Gastroesophageal sphincter (tissue), 4 donors: ENCODE results near the gene SLC2A1. TPM values are rescaled to one million over a fixed set of nuclear protein-coding genes. Genes with fewer than 3 reads are reported as not detected.

Experiments
- ATAC-seq: fragments of 150-250 bp; one replicate; pipeline ENCODE4 v1.9.1; 2016; ENCODE audit warnings: mild to moderate bottlenecking, moderate library complexity
- H3K27ac ChIP-seq, 4 donors: fragments of 200-600 bp; sonication (generic) in 3 of 4; 1 replicate in 3 of 4; 2 replicates in 1 of 4; pipeline ENCODE4 v1.5.1; 2016 to 2019
- H3K27me3 ChIP-seq: fragments of 200-600 bp; sonication (generic); one replicate; pipeline ENCODE4 v1.5.1; 2019
- H3K36me3 ChIP-seq, 2 donors: fragments of 200-600 bp; sonication (generic); one replicate each; pipeline ENCODE4 v1.5.1; 2019; ENCODE audit warnings: control low read depth in 1 of 2
- H3K4me1 ChIP-seq, 3 donors: fragments of 200-600 bp; sonication (generic); 1 replicate in 2 of 3; 2 replicates in 1 of 3; pipeline ENCODE4 v1.5.1; 2016 to 2019; ENCODE audit warnings: control low read depth in 2 of 3
- H3K4me3 ChIP-seq, 2 donors: fragments of 200-600 bp; sonication (generic); one replicate each; pipeline ENCODE4 v1.5.1; 2019; ENCODE audit warnings: mild to moderate bottlenecking in 1 of 2, moderate library complexity in 1 of 2
- H3K9me3 ChIP-seq, 3 donors: fragments of 200-600 bp; sonication (generic); one replicate each; pipeline ENCODE4 v1.5.1; 2017 to 2019; ENCODE audit warnings: control low read depth in 2 of 3
- EP300 ChIP-seq: sonication (generic); formaldehyde crosslinking; IDR thresholded peaks from one replicate; pipeline ENCODE4 v1.6.1; 2017; ENCODE audit warnings: antibody characterized with exemption, mild to moderate bottlenecking
- POLR2A ChIP-seq, 2 donors: fragments of 450-650 bp; IDR thresholded peaks; one replicate each; pipeline ENCODE4 v1.6.1; 2017; ENCODE audit warnings: antibody characterized with exemption in 2 of 2, mild to moderate bottlenecking in 2 of 2, moderate library complexity in 1 of 2
- POLR2AphosphoS5 ChIP-seq: sonication (generic); formaldehyde crosslinking; IDR thresholded peaks from one replicate; pipeline ENCODE4 v1.6.1; 2017; ENCODE audit warnings: antibody characterized with exemption
- WGBS, 2 donors: methylation state at CpG; one replicate each; pipeline ENCODE4 v1.1.5; 2018; ENCODE audit warnings: low coverage in 1 of 2; 5-methylcytosine and 5-hydroxymethylcytosine counted together
- total RNA-seq, 4 donors: library from RNA; depleted of rRNA; stranded (reverse); fragments of >200 nt; gene quantifications; one replicate each; pipeline ENCODE4 v1.1.0, GENCODE V29; 2016
- TF ChIP-seq, protein P1 (sequence below), 4 experiments: fragments of 200-600 bp in 2 of 4; fragments of 450-650 bp in 2 of 4; sonication (generic) in 1 of 4; IDR thresholded peaks; one replicate each; pipeline ENCODE4 v1.5.1; 2017 to 2019; ENCODE audit warnings: antibody characterized with exemption in 4 of 4, mild to moderate bottlenecking in 2 of 4, moderate library complexity in 2 of 4

SLC2A1 gene
- total RNA-seq, 4 donors from 2014 or later: 23.5 to 106 (median 45.9) TPM

DNA sequence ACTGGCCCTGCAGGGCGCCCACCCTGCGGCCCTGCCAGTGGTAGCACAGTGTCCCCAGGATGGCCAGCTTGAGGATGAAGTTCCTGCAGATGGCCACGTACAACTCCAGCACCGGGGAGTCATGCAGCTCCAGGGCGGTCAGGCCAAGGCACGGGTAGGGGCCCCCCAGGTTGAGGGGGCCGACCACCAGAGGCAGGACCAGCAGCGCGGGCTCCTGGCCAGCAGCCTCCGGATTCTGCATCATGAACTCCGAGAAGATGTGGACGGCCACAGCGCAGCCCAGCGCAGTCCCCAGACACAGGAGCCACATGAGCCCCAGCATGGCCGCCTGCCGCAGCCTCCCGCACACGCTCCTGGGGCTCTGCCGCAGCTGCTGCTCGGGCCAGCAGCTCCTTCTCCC lies 71.3 kb downstream of the SLC2A1 start:
- H3K27me3 ChIP-seq: peaks cover 12% of the 10 kb centered on the region
- no peaks in the 10 kb centered on the region for H3K36me3 ChIP-seq
- no peak for ATAC-seq
- no CpG with 5 or more reads among the region's 20 CpGs for WGBS, 2 donors
- H3K4me1 ChIP-seq: no peaks in the 10 kb centered on the region
- no peak overlapping the region for H3K27ac ChIP-seq
- H3K9me3 ChIP-seq: no peaks in the 10 kb centered on the region
- no peak overlapping the region for H3K4me3 ChIP-seq
- TF ChIP-seq POLR2A (IDR thresholded peaks at IDR 0.05): no peak
- TF ChIP-seq POLR2AphosphoS5: no peak
- no peak for TF ChIP-seq EP300
- TF ChIP-seq, protein P1, sequence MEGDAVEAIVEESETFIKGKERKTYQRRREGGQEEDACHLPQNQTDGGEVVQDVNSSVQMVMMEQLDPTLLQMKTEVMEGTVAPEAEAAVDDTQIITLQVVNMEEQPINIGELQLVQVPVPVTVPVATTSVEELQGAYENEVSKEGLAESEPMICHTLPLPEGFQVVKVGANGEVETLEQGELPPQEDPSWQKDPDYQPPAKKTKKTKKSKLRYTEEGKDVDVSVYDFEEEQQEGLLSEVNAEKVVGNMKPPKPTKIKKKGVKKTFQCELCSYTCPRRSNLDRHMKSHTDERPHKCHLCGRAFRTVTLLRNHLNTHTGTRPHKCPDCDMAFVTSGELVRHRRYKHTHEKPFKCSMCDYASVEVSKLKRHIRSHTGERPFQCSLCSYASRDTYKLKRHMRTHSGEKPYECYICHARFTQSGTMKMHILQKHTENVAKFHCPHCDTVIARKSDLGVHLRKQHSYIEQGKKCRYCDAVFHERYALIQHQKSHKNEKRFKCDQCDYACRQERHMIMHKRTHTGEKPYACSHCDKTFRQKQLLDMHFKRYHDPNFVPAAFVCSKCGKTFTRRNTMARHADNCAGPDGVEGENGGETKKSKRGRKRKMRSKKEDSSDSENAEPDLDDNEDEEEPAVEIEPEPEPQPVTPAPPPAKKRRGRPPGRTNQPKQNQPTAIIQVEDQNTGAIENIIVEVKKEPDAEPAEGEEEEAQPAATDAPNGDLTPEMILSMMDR (IDR thresholded peaks at IDR 0.05): no peak

DNA sequence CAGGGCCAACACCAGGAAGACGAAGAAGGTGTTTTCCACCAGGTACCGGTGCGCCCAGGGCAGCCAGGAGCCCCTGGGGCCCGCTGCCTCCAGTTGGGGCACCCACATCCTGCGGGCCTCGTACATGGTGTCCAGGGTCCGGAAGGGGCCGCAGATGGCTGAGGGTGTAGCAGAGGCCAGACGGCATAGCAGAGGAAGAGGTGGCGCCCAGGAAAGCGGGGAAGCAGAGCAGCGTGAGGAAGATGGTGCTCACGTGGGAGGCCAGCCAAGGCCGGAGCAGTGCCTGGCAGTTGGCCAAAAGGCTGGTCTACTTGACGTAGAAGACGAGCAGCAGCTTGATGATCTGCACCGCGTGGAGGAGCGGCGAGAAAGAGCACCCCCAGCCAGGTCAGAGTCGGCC lies 71.9 kb downstream of the SLC2A1 start:
- no peaks in the 10 kb centered on the region for H3K4me1 ChIP-seq
- ATAC-seq: no peak
- H3K4me3 ChIP-seq: no peak overlapping the region
- peaks cover 12% of the 10 kb centered on the region for H3K27me3 ChIP-seq
- no peaks in the 10 kb centered on the region for H3K36me3 ChIP-seq
- no peak overlapping the region for H3K27ac ChIP-seq
- no peak for TF ChIP-seq POLR2AphosphoS5
- no peak for TF ChIP-seq POLR2A (IDR thresholded peaks at IDR 0.05)
- TF ChIP-seq, protein P1 (IDR thresholded peaks at IDR 0.05): no peak
- TF ChIP-seq EP300: no peak
- WGBS, 2 donors: 52 to 68% methylated on average over 10 to 14 of the region's 21 CpGs
- H3K9me3 ChIP-seq: no peaks in the 10 kb centered on the region

DNA sequence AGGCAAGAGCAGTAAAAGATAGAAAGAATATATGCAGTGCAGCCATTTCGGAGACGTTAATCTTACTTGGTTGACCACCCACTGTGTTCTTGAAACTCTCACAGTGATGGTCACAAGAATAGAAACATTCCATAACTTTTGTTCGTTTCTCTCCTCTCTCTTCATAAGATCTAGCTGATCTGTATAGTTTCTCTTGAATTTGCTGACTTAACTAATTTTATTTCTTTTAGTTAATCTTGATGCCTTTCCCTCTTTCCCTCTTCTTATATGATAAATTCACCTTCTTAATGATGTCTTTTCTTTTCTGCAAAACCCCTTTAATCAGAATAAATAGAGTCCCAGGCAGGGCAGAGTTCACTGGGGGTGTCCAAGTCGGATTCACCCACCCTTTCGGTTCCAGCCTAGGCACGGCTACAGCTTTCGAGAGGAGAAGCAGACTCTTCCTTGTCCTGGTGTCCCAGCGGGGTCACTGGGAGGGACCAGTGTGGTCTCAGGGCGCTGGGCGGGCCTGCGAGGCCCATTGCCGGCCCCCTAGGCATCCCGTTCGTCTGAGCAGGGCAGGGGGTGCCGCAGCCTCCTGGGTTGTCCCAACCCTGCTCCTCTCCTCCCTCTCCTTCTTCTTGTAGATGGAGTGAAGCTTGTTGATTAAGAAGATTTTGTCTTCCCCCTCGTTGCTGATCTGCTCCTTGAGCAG lies 72.5 kb downstream of the SLC2A1 start:
- Histone ChIP-seq H3K27ac (no peak overlapping the region), H3K4me1 (no peaks in the 10 kb centered on the region)
- 63 to 70% methylated on average over 3 to 4 of the region's 16 CpGs for WGBS, 2 donors

DNA sequence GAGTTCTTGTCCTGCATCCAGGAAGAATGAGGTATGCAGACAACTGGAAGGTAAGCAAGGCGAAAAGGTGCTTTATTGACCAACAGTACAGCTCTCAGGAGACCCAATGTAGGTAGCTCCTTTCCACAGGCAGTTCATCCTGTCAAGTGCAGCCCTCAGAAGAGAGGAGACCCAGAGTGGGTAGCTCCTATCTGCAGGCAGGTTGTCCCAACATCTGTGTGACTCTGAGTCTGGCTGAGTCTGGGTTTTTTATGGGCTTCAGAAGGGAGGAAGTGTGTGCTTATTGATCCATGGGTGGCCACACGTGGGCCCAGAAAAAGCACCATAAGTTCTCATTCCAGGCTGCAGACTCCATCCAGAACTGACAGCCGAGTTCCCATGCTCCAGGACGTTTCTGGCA lies 78.3 kb downstream of the SLC2A1 start:
- TF ChIP-seq, protein P1 (IDR thresholded peaks at IDR 0.05): no peak
- no peak for TF ChIP-seq POLR2A (IDR thresholded peaks at IDR 0.05)
- no CpG with 5 or more reads among the region's 4 CpGs for WGBS, 2 donors
- Histone ChIP-seq H3K27ac (no peak overlapping the region), H3K4me1 (no peaks in the 10 kb centered on the region), H3K36me3 (no peaks in the 10 kb centered on the region), H3K9me3 (no peaks in the 10 kb centered on the region), H3K4me3 (no peak overlapping the region), H3K27me3 (peaks cover 19% of the 10 kb centered on the region)
- no peak for ATAC-seq

More for the DNA sequence above, 72.5 kb downstream of the SLC2A1 start:
- peaks cover 12% of the 10 kb centered on the region for H3K27me3 ChIP-seq
- no peak overlapping the region for H3K4me3 ChIP-seq
- H3K9me3 ChIP-seq: no peaks in the 10 kb centered on the region
- H3K36me3 ChIP-seq: no peaks in the 10 kb centered on the region
- TF ChIP-seq POLR2A (IDR thresholded peaks at IDR 0.05): no peak
- TF ChIP-seq, protein P1 (IDR thresholded peaks at IDR 0.05): no peak
- no peak for TF ChIP-seq POLR2AphosphoS5
- TF ChIP-seq EP300: no peak
- no peak for ATAC-seq

DNA sequence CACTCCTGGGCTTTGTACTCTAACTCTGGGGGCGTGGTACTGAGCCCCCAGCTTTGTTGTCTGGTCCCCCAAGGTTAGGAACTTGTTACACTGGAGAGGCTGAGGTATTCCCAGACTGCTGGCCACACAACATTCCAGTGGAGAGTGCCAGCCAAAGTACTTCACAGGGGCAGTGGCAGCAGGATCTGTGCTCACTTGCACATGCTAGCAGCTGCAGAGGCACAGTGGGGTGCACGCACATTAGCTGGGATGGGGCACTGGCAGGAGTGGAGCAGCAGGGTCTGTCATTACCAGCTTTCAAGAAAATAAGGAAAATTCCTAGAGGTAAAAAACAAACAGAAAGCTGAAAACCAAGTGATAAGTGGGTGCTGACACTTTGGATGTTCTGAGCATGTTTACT lies 81.3 kb downstream of the SLC2A1 start:
- TF ChIP-seq, protein P1 (IDR thresholded peaks at IDR 0.05): no peak
- no peak for TF ChIP-seq POLR2AphosphoS5
- no peak for TF ChIP-seq EP300
- no peak for TF ChIP-seq POLR2A (IDR thresholded peaks at IDR 0.05)
- Histone ChIP-seq H3K4me1 (no peaks in the 10 kb centered on the region), H3K36me3 (no peaks in the 10 kb centered on the region), H3K27me3 (peaks cover 19% of the 10 kb centered on the region), H3K9me3 (no peaks in the 10 kb centered on the region), H3K4me3 (no peak overlapping the region), H3K27ac (no peak overlapping the region)
- 33 to 44% methylated on average over 1 to 2 of the region's 2 CpGs for WGBS, 2 donors
- ATAC-seq: no peak
